HepG2 (cell line): ENCODE data around the gene TTC31. TPM values are rescaled to one million over a fixed set of nuclear protein-coding genes. Genes with fewer than 3 reads are reported as not detected.
A peak's percentile ranks its signal among the peaks of the same experiment; 100 is the strongest.

Source experiments
- ARID2 ChIP-seq: sonication (generic); formaldehyde crosslinking; IDR thresholded peaks from 2 replicates; pipeline ENCODE4 v1.8.1; 2022; ENCODE audit warnings: mild to moderate bottlenecking, missing genetic modification reagents, borderline replicate concordance
- CBX2 ChIP-seq, 2 experiments: fragments of 200-600 bp in 1 of 2; sonication (generic); formaldehyde crosslinking in 1 of 2; IDR thresholded peaks; 2 replicates each; pipeline versions ENCODE4 v1.7.0 to v1.8.1; 2018 to 2022; ENCODE audit warnings: low read depth in 2 of 2, low read length in 1 of 2, mild to moderate bottlenecking in 1 of 2, missing genetic modification reagents in 1 of 2
- FOXA1 ChIP-seq, 2 experiments: fragments of 450-650 bp in 1 of 2; sonication (generic) in 1 of 2; formaldehyde crosslinking in 1 of 2; IDR thresholded peaks; 2 replicates each; pipeline versions ENCODE4 v1.4.0 to v1.6.1; 2016 to 2020; ENCODE audit warnings: missing genetic modification reagents in 1 of 2
- GZF1 ChIP-seq: sonication (generic); formaldehyde crosslinking; IDR thresholded peaks from 2 replicates; pipeline ENCODE4 v1.5.1; 2020; ENCODE audit warnings: mild to moderate bottlenecking, missing genetic modification reagents
- HOXA5 ChIP-seq: sonication (generic); formaldehyde crosslinking; IDR thresholded peaks from 2 replicates; pipeline ENCODE4 v1.4.0; 2020; ENCODE audit warnings: missing genetic modification reagents
- MAF1 ChIP-seq: sonication (generic); formaldehyde crosslinking; IDR thresholded peaks from 2 replicates; pipeline ENCODE4 v1.5.0; 2020; ENCODE audit warnings: missing genetic modification reagents, borderline replicate concordance
- POLR2AphosphoS5 ChIP-seq: IDR thresholded peaks from 2 replicates; pipeline ENCODE4 v1.6.1; 2012; ENCODE audit warnings: low read depth, low read length
- U2AF2 ChIP-seq: fragments of 200-400 bp; formaldehyde crosslinking; IDR thresholded peaks from 2 replicates; pipeline ENCODE4 v1.6.1; 2017; ENCODE audit warnings: low read depth, mild to moderate bottlenecking, low read length
- ZMAT3 ChIP-seq: sonication (generic); formaldehyde crosslinking; conservative IDR thresholded peaks from 2 replicates; pipeline ENCODE4 v1.7.0; 2021; ENCODE audit warnings: missing genetic modification reagents
- ZNF605 ChIP-seq: sonication (generic); formaldehyde crosslinking; IDR thresholded peaks from 2 replicates; pipeline ENCODE4 v1.8.0; 2022; ENCODE audit warnings: mild to moderate bottlenecking, missing genetic modification reagents
- polyA plus RNA-seq, 8 experiments: library from polyadenylated mRNA; depleted of rRNA in 3 of 8; stranded (reverse) in 7 of 8; unstranded in 1 of 8; fragments of >200 nt; fragmentation: Illumina TruSeq in 4 of 8; extraction: Trizol in 4 of 8; gene quantifications; 2 replicates each; pipeline versions ENCODE4 v1.2.1 to v1.2.3, GENCODE V29; 2011 to 2016; ENCODE audit warnings: low read depth in 4 of 8, missing spikeins in 1 of 8, mixed read lengths in 1 of 8; ENCODE audit not compliant: insufficient read depth in 1 of 8
- total RNA-seq, 5 experiments: library from RNA; depleted of rRNA; stranded (reverse); fragments of >200 nt; fragmentation: Illumina TruSeq; extraction: Trizol; gene quantifications; 2 replicates each; pipeline ENCODE4 v1.2.3, GENCODE V29; 2016; ENCODE audit warnings: low read depth in 1 of 5
- TF ChIP-seq, protein P1 (sequence below): IDR thresholded peaks from 2 replicates; pipeline ENCODE4 v1.6.1; 2012; ENCODE audit warnings: low read length, improper control_type of control experiment
- TF ChIP-seq, protein P2 (sequence below): sonication (generic); formaldehyde crosslinking; conservative IDR thresholded peaks from 2 replicates; pipeline ENCODE4 v1.8.0; 2022; ENCODE audit warnings: mild to moderate bottlenecking, moderate library complexity, missing genetic modification reagents
- TF ChIP-seq, protein P3 (sequence below): sonication (generic); formaldehyde crosslinking; IDR thresholded peaks from 2 replicates; pipeline ENCODE4 v1.5.1; 2020; ENCODE audit warnings: mild to moderate bottlenecking, missing genetic modification reagents
- TF ChIP-seq, protein P4 (sequence below): sonication (generic); formaldehyde crosslinking; IDR thresholded peaks from 2 replicates; pipeline ENCODE4 v1.5.0; 2020; ENCODE audit warnings: mild to moderate bottlenecking, missing genetic modification reagents, borderline replicate concordance

The TTC31 gene
- total and polyA plus RNA-seq, 2 of the 13 experiments (the other 11 are each of a cell fraction or from before 2014, with no cell fraction given), result 28.3 to 39.5 TPM

DNA sequence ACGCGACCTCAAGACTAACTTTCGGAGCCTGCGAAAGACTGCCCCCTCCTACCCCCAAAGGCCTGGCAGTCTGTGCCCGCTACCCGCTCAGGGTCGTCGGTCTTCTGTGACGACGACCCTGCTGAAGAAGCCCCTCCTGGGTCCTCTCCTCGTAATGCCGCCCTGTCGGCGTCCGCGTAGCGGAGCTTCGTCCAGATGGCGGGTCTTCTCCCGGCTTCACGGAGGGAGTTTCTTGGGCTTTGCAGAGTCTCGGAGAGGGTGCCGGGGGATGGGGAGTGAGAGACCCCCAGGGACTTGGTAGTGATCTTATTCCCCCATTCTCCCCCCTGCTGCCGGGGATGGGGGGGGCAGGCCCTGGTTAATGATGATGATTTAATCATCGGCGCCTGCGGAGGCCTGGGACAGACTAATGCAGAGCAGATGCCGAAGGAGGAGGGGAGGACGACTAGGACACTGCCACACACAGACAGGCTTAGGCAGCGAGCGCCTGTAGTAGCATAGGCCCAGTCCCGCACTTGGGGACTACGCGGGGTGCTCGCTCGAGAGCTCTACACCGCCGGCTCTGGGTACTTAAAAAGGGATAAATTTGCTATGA, 25.1 kb downstream of the TTC31 start (continued):
- TF ChIP-seq, protein P1, sequence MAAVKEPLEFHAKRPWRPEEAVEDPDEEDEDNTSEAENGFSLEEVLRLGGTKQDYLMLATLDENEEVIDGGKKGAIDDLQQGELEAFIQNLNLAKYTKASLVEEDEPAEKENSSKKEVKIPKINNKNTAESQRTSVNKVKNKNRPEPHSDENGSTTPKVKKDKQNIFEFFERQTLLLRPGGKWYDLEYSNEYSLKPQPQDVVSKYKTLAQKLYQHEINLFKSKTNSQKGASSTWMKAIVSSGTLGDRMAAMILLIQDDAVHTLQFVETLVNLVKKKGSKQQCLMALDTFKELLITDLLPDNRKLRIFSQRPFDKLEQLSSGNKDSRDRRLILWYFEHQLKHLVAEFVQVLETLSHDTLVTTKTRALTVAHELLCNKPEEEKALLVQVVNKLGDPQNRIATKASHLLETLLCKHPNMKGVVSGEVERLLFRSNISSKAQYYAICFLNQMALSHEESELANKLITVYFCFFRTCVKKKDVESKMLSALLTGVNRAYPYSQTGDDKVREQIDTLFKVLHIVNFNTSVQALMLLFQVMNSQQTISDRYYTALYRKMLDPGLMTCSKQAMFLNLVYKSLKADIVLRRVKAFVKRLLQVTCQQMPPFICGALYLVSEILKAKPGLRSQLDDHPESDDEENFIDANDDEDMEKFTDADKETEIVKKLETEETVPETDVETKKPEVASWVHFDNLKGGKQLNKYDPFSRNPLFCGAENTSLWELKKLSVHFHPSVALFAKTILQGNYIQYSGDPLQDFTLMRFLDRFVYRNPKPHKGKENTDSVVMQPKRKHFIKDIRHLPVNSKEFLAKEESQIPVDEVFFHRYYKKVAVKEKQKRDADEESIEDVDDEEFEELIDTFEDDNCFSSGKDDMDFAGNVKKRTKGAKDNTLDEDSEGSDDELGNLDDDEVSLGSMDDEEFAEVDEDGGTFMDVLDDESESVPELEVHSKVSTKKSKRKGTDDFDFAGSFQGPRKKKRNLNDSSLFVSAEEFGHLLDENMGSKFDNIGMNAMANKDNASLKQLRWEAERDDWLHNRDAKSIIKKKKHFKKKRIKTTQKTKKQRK, result no peak
- TF ChIP-seq GZF1 (CRISPR knock-in tag), result no peak
- TF ChIP-seq, protein P2, sequence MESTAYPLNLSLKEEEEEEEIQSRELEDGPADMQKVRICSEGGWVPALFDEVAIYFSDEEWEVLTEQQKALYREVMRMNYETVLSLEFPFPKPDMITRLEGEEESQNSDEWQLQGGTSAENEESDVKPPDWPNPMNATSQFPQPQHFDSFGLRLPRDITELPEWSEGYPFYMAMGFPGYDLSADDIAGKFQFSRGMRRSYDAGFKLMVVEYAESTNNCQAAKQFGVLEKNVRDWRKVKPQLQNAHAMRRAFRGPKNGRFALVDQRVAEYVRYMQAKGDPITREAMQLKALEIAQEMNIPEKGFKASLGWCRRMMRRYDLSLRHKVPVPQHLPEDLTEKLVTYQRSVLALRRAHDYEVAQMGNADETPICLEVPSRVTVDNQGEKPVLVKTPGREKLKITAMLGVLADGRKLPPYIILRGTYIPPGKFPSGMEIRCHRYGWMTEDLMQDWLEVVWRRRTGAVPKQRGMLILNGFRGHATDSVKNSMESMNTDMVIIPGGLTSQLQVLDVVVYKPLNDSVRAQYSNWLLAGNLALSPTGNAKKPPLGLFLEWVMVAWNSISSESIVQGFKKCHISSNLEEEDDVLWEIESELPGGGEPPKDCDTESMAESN (CRISPR knock-in tag), result no peak; the same call in none of the 2 replicates
- TF ChIP-seq, protein P3, sequence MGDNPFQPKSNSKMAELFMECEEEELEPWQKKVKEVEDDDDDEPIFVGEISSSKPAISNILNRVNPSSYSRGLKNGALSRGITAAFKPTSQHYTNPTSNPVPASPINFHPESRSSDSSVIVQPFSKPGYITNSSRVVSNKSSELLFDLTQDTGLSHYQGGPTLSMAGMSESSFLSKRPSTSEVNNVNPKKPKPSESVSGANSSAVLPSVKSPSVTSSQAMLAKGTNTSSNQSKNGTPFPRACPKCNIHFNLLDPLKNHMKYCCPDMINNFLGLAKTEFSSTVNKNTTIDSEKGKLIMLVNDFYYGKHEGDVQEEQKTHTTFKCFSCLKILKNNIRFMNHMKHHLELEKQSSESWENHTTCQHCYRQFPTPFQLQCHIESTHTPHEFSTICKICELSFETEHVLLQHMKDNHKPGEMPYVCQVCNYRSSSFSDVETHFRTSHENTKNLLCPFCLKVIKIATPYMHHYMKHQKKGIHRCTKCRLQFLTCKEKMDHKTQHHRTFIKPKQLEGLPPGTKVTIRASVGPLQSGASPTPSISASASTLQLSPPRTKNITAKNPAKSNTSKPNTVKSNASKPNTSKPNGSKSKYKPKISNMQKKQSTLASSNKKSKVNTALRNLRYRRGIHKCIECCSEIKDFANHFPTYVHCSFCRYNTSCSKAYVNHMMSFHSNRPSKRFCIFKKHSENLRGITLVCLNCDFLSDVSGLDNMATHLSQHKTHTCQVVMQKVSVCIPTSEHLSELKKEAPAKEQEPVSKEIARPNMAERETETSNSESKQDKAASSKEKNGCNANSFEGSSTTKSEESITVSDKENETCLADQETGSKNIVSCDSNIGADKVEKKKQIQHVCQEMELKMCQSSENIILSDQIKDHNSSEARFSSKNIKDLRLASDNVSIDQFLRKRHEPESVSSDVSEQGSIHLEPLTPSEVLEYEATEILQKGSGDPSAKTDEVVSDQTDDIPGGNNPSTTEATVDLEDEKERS (CRISPR knock-in tag), result no peak
- TF ChIP-seq POLR2AphosphoS5, result no peak; the same call in 1 of the 2 replicates
- no peak for TF ChIP-seq MAF1
- TF ChIP-seq HOXA5 (CRISPR knock-in tag), result no peak
- TF ChIP-seq, protein P4, sequence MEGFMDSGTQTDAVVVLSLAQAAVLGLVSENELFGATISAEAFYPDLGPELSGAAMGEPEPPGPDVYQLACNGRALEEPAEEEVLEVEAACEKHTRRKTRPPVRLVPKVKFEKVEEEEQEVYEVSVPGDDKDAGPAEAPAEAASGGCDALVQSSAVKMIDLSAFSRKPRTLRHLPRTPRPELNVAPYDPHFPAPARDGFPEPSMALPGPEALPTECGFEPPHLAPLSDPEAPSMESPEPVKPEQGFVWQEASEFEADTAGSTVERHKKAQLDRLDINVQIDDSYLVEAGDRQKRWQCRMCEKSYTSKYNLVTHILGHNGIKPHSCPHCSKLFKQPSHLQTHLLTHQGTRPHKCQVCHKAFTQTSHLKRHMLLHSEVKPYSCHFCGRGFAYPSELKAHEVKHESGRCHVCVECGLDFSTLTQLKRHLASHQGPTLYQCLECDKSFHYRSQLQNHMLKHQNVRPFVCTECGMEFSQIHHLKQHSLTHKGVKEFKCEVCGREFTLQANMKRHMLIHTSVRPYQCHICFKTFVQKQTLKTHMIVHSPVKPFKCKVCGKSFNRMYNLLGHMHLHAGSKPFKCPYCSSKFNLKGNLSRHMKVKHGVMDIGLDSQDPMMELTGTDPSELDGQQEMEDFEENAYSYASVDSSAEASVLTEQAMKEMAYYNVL (CRISPR knock-in tag), result 0 out of 2 replicates have a peak, but pooled peaks have one; percentile 37
- TF ChIP-seq U2AF2, result no peak
- no peak for TF ChIP-seq CBX2 (IDR thresholded peaks at IDR 0.05; ENCODE audit: low read depth, low read length)
- no peak for TF ChIP-seq CBX2 (CRISPR knock-in tag; IDR thresholded peaks at IDR 0.05; ENCODE audit: low read depth)
- peak; percentile 13 for TF ChIP-seq ZNF605 (CRISPR knock-in tag)
- TF ChIP-seq FOXA1 (IDR thresholded peaks at IDR 0.05), result no peak
- no peak for TF ChIP-seq FOXA1 (CRISPR knock-in tag; IDR thresholded peaks at IDR 0.05)
- TF ChIP-seq ZMAT3 (CRISPR knock-in tag), result 0 out of 2 replicates have a peak, but pooled peaks have one; percentile 9
- TF ChIP-seq ARID2, result no peak
